ENCODE measurements around the gene ZNF185. TPM values are rescaled to one million over a fixed set of nuclear protein-coding genes. Genes with fewer than 3 reads are reported as not detected.

Gene ZNF185
- total and polyA plus RNA-seq, 2 of the 8 experiments (the other 6 are each of a cell fraction or from before 2014, with no cell fraction given) = 15.6 to 20.1 TPM

DNA sequence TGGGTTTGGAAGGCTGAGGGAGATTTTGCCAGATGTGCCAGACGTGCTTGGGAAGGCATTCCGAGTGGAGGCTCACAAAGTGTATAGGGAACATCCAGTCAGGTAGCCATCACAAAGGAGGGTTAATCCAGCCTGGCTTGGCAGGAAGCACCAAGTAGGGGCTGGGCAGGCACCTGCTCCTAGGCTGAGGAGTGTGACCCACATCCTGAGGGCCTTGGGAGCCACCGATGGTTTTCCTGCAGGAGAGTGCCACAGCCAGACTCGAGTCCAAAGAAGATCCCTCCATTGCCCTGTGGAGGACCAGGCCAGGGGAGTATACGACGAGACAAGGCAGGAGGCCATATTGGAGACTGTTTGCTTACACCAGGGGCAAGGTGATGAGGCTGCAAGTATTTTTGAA lies 48.8 kb downstream of the ZNF185 start:
- Histone ChIP-seq H2AFZ (ENCODE audit: low read length) (no peak overlapping the region), H3K4ac (replicated peaks; ENCODE audit: insufficient read length, low read depth, low read length) (no peak overlapping the region), H3K36me3 (ENCODE audit: control insufficient read depth in 2 of 4, insufficient read depth in 4 of 4, low read length in 3 of 4) (no peaks in the 10 kb centered on the region; a peak in 1 of 8 replicates), H3K14ac (ENCODE audit: insufficient read length) (no peak overlapping the region), H2BK120ac (replicated peaks; ENCODE audit: low read depth, low read length) (no peak overlapping the region), H3K4me2 (ENCODE audit: insufficient read depth in 1 of 2, low read depth in 2 of 2, low read length in 2 of 2) (no peak overlapping the region), H3K4me1 (replicated peaks in 1 of 4; ENCODE audit: control insufficient read depth in 3 of 4, insufficient read depth in 4 of 4, low read length in 3 of 4) (peaks cover 0 to 4% (median 0%) of the 10 kb centered on the region in 4 experiments; a peak in 2 of 7 replicates), H3K79me1 (ENCODE audit: low read depth, low read length) (no peaks in the 10 kb centered on the region), H3K79me2 (ENCODE audit: control insufficient read depth in 1 of 2, insufficient read depth in 2 of 2, low read length in 2 of 2) (no peaks in the 10 kb centered on the region), H4K8ac (ENCODE audit: extremely low read depth, insufficient read depth, low read length) (no peak overlapping the region), H4K91ac (replicated peaks; ENCODE audit: insufficient read length, low read length) (no peak overlapping the region), H3K23me2 (ENCODE audit: low read depth, low read length) (no peaks in the 10 kb centered on the region), H3K23ac (ENCODE audit: insufficient read length) (no peak overlapping the region), H2BK5ac (ENCODE audit: low read depth, low read length) (no peak overlapping the region), H2BK20ac (ENCODE audit: low read length) (no peak overlapping the region), H3K27me3 (replicated peaks in 1 of 4; ENCODE audit: control insufficient read depth in 3 of 4, extremely low read depth in 1 of 4, insufficient read depth in 3 of 4, low read length in 3 of 4) (no peaks in the 10 kb centered on the region), H4K20me1 (replicated peaks in 1 of 2; ENCODE audit: control insufficient read depth in 1 of 2, insufficient read depth in 2 of 2, low read length in 2 of 2) (peaks cover 0 to 1% of the 10 kb centered on the region in 2 experiments), H2BK15ac (ENCODE audit: low read length) (no peak overlapping the region), H2AK5ac (ENCODE audit: low read depth, low read length) (no peak overlapping the region), H2BK12ac (ENCODE audit: low read depth, low read length) (no peak overlapping the region), H3K27ac (ENCODE audit: low read depth, low read length) (no peak overlapping the region), H4K5ac (ENCODE audit: insufficient read length, low read depth, low read length) (no peak overlapping the region), H3K18ac (ENCODE audit: extremely low read depth, low read length) (no peak overlapping the region), H3K9me3 (ENCODE audit: insufficient read depth in 2 of 2, low read depth in 1 of 2, low read length in 1 of 2) (no peaks in the 10 kb centered on the region), H3K56ac (replicated peaks; ENCODE audit: insufficient read length, low read depth, low read length) (no peak overlapping the region), H3K9ac (replicated peaks in 1 of 4; ENCODE audit: extremely low read depth in 1 of 4, low read depth in 3 of 4, low read length in 3 of 4) (no peak overlapping the region), H3K4me3 (ENCODE audit: extremely low read depth in 1 of 4, insufficient read depth in 2 of 4, low read depth in 3 of 4, low read length in 4 of 4) (no peak overlapping the region)
- no peak for FAIRE-seq
- no peak for DNase-seq (ENCODE audit: low read depth in 1 of 2, low spot score in 2 of 2)
- 94% methylated on average over 2 of the region's 6 CpGs; no CpG with 5 or more reads in 1 of the 2 experiments for WGBS, 2 experiments (ENCODE audit: extremely low coverage in 1 of 2, insufficient coverage in 1 of 2, insufficient read length in 1 of 2, insufficient replicate concordance in 2 of 2, low coverage in 1 of 2, low lambda C conversion rate in 2 of 2, missing lambda C conversion rate in 1 of 2)
- ChIA-PET POLR2A (ENCODE audit: partially characterized antibody) (interaction anchor here (1.2 kb wide), 1 partner anchor 13 kb away, joined by 3 read pairs; no protein-coding TSS in a partner anchor), CTCF (ENCODE audit: partially characterized antibody) (no interaction called here)
- TF ChIP-seq TBP (IDR thresholded peaks at IDR 0.05; ENCODE audit: low read depth, low read length) (no peak), TAF1 (IDR thresholded peaks at IDR 0.05; ENCODE audit: low read depth, low read length) (no peak), SIRT6 (IDR thresholded peaks at IDR 0.05; ENCODE audit: low read length) (no peak), KDM5A (IDR thresholded peaks at IDR 0.05; ENCODE audit: low read length) (no peak), TEAD4 (IDR thresholded peaks at IDR 0.05; ENCODE audit: low read depth, low read length) (no peak), CBX8 (IDR thresholded peaks at IDR 0.05; ENCODE audit: borderline replicate concordance, low read depth, low read length) (no peak), TCF12 (IDR thresholded peaks at IDR 0.05; ENCODE audit: low read depth, low read length) (no peak), NRF1 (IDR thresholded peaks at IDR 0.05; ENCODE audit: low read depth, low read length) (no peak), RAD21 (IDR thresholded peaks at IDR 0.05 in 1 of 2, conservative IDR thresholded peaks at IDR 0.05 in 1 of 2; ENCODE audit: low read depth in 2 of 2, low read length in 2 of 2) (no peak), MAFK (IDR thresholded peaks at IDR 0.05; ENCODE audit: low read depth, low read length) (no peak), ZNF274 (IDR thresholded peaks at IDR 0.05; ENCODE audit: borderline replicate concordance, extremely low read depth, low read length) (no peak)
- TF ChIP-seq, protein P1, sequence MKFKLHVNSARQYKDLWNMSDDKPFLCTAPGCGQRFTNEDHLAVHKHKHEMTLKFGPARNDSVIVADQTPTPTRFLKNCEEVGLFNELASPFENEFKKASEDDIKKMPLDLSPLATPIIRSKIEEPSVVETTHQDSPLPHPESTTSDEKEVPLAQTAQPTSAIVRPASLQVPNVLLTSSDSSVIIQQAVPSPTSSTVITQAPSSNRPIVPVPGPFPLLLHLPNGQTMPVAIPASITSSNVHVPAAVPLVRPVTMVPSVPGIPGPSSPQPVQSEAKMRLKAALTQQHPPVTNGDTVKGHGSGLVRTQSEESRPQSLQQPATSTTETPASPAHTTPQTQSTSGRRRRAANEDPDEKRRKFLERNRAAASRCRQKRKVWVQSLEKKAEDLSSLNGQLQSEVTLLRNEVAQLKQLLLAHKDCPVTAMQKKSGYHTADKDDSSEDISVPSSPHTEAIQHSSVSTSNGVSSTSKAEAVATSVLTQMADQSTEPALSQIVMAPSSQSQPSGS (IDR thresholded peaks at IDR 0.05; ENCODE audit: low read length) = no peak

Measured in H1 (cell line).